NCI-H2107 (cell line): ENCODE data around the gene CFH.
"Not testable (repeated sequence)": the region's sequence is repeated elsewhere in the genome, so short reads cannot be mapped to it uniquely, and the experiment has no call there.

Experiments used
- DNase-seq: peaks from one replicate; lab custom pipeline; 2025; lab: John Stamatoyannopoulos, UW

Gene CFH

DNA sequence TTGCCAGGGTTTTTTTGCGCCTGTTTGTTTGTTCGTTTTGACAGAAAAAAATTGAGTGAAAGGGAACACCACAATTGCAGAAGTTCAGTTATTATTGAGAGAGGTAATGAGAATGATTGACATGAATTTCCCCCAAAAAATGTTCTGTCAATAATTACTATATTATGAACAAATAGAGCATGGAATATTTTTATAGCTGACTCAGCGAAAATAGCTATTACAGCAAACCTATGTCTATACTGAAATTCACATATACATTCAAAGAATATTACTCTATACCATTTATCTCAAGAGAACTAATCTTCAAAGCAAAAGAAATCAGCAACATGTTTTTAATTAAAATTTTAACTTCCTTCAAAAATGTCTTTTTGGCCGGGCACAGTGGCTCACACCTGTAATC lies 118.0 kb downstream of the CFH start:
- not testable (repeated sequence) for DNase-seq

- no peak for DNase-seq
Measured at GRCh38 chr1:196773713-196774112, 121.9 kb downstream of the CFH start.

DNA sequence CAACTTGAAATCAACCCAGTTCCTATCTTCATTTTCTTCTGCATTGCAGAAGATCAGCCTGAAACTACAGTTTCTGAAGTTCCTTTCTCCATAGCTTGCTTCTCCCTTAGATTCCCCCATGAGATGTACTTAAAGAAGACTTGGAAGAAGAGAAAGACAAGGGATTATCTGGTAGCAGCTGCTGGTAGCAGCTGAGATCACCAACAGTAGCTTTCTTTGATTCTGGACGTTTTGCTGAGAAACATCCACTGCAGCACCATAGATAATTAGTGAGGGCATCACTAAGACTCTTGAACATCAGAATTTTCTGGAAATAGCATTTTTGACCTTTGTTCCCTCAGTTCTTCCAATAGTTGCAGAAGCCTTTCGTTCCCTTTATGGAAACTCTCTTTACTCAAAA lies 122.3 kb downstream of the CFH start:
- DNase-seq: no peak

GRCh38 chr1:196774603-196775002 lies 122.8 kb downstream of the CFH start, which contains the start of gene CFHR3:
TSS of gene CFHR3 (plus strand) at chr1:196774840. CDS start at chr1:196774887, 47 bp downstream.
- no peak for DNase-seq

DNA sequence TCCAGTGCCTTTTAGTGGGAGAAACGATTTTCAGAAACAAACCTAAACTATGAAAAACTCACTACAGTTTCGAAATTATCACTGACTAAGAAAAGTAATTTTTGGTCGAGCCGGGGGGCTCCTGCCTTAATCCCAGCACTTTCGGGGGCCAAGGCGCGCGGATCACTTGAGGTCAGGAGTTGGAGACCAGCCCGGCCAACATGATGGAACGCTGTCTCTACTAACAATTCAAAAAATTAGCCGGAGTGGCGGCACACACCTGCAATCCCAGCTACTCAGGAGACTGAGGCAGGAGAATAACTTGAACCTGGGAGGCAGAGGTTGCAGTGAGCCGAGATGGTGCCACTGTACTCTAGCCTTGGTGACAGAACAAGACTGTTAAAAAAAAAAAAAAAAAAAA lies 125.8 kb downstream of the CFH start:
- DNase-seq: no peak

- no peak for DNase-seq
Measured at GRCh38 chr1:196779093-196779492, 127.2 kb downstream of the CFH start.

GRCh38 chr1:196791252-196791651 lies 139.4 kb downstream of the CFH start:
- not testable (repeated sequence) for DNase-seq

DNA sequence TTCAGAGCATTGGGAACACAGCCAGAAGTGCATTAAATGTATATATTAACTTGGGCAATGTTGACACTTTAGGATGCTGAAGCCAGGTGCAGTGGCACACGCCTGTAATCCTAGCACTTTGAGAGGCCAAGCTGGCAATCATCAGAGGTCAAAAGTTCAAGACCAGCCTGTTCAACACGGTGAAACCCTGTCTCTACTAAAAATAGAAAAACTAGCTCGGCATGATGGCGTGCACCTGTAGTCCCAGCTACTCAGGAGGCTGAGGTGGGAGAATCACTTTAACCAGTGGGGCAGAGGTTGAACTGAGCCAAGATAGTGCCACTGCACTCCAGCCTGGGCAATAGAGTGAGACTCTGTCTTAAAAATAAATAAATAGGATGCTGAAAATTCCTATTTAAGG lies 142.3 kb downstream of the CFH start:
- DNase-seq: peak; percentile 1
